ENCODE results near the gene PREX1. TPM values are rescaled to one million over a fixed set of nuclear protein-coding genes. Genes with fewer than 3 reads are reported as not detected.

The PREX1 gene
- total RNA-seq, 1 experiment from 2014 or later = 9.5 TPM

DNA sequence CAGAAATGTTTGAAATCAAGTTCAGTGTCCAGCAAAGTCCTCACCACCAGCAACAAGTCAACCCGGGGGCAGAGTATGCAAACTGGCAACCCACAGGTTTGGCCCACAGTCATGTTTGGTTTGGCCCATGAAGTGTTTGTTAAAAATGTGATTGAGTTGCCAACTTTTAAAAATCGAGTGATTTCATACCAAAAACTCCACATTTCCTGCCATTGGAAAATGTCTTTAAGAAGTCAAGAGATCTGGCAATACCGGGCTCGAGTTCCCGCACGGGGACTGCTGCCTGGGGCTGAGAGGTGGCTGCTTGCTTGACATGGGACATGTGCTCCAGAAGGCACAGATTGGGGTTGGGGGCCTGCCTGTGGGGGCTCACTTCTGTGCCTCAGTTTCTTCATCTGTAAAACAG, 36.1 kb downstream of the PREX1 start:
- Histone ChIP-seq H3K36me3 (ENCODE audit: control insufficient read depth, insufficient read depth, low read length) (no peaks in the 10 kb centered on the region), H3K27me3 (replicated peaks; ENCODE audit: control insufficient read depth, insufficient read depth, low read length) (no peaks in the 10 kb centered on the region; the same call in 1 of the 2 replicates), H3K4me3 (ENCODE audit: low read depth, low read length) (no peak overlapping the region), H3K4me1 (no peaks in the 10 kb centered on the region), H3K9me3 (no peaks in the 10 kb centered on the region)
- Mint-ChIP-seq H3K4me1 (ENCODE audit: low read depth, unreplicated experiment) (no peaks in the 10 kb centered on the region), H3K4me3 (ENCODE audit: unreplicated experiment) (no peak overlapping the region), H3K36me3 (ENCODE audit: insufficient read depth, unreplicated experiment) (no peaks in the 10 kb centered on the region), H3K9me3 (ENCODE audit: unreplicated experiment) (no peaks in the 10 kb centered on the region), H3K27ac (ENCODE audit: unreplicated experiment) (no peak overlapping the region), H3K27me3 (ENCODE audit: insufficient read depth, unreplicated experiment) (peaks cover 15% of the 10 kb centered on the region)
- no TSS peak for BruUV-seq (replicated peaks)
- ChIA-PET POLR2A (no interaction called here), CTCF (interaction anchor here (0.7 to 1.6 kb wide), 3 partner anchors 14 to 134 kb away, joined by 3 to 7 read pairs (median 7); no protein-coding TSS in a partner anchor)
- TF ChIP-seq, protein P1, sequence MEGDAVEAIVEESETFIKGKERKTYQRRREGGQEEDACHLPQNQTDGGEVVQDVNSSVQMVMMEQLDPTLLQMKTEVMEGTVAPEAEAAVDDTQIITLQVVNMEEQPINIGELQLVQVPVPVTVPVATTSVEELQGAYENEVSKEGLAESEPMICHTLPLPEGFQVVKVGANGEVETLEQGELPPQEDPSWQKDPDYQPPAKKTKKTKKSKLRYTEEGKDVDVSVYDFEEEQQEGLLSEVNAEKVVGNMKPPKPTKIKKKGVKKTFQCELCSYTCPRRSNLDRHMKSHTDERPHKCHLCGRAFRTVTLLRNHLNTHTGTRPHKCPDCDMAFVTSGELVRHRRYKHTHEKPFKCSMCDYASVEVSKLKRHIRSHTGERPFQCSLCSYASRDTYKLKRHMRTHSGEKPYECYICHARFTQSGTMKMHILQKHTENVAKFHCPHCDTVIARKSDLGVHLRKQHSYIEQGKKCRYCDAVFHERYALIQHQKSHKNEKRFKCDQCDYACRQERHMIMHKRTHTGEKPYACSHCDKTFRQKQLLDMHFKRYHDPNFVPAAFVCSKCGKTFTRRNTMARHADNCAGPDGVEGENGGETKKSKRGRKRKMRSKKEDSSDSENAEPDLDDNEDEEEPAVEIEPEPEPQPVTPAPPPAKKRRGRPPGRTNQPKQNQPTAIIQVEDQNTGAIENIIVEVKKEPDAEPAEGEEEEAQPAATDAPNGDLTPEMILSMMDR (IDR thresholded peaks at IDR 0.05; ENCODE audit: insufficient read depth in 1 of 2, low read depth in 1 of 2, low read length in 1 of 2, severe bottlenecking in 1 of 2, unreplicated experiment in 1 of 2) = no peak
- no peak for DNase-seq
- intact Hi-C loops (cut with micrococcal nuclease; ENCODE audit: unreplicated experiment) = loop anchor here (5.0 kb wide), 1 partner anchor 134 kb away; no protein-coding TSS in a partner anchor

DNA sequence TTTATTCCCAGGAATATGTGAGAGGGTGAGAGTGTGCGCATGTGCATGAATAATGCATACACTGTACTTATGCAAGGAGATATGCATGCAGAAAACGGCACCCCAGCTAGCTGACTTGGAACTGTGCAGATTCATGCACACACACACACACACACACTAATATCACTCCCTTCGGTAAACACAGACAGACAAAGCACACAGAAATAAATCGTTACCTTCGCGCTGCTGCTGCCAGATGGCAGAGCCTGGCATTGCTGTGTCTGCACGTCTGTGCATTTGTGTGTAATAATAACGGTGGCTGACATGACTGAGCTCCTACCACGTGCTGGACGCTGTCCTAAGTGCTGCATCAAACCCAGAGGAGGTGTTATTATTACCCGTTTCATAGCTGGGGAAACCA, 36.8 kb downstream of the PREX1 start:
- intact Hi-C loops (cut with micrococcal nuclease; ENCODE audit: unreplicated experiment) = loop anchor here (5.0 kb wide), 1 partner anchor 134 kb away; no protein-coding TSS in a partner anchor
- ChIA-PET POLR2A (no interaction called here), CTCF (interaction anchor here (0.7 to 1.4 kb wide), 2 partner anchors 14 to 133 kb away, joined by 3 to 7 read pairs; no protein-coding TSS in a partner anchor)
- Mint-ChIP-seq H3K27me3 (ENCODE audit: insufficient read depth, unreplicated experiment) (peaks cover 20% of the 10 kb centered on the region), H3K4me1 (ENCODE audit: low read depth, unreplicated experiment) (no peaks in the 10 kb centered on the region), H3K4me3 (ENCODE audit: unreplicated experiment) (no peak overlapping the region), H3K27ac (ENCODE audit: unreplicated experiment) (no peak overlapping the region), H3K9me3 (ENCODE audit: unreplicated experiment) (no peaks in the 10 kb centered on the region), H3K36me3 (ENCODE audit: insufficient read depth, unreplicated experiment) (no peaks in the 10 kb centered on the region)
- TF ChIP-seq, protein P1 (IDR thresholded peaks at IDR 0.05; ENCODE audit: insufficient read depth in 1 of 2, low read depth in 1 of 2, low read length in 1 of 2, severe bottlenecking in 1 of 2, unreplicated experiment in 1 of 2) = no peak
- H3K36me3 ChIP-seq (ENCODE audit: control insufficient read depth, insufficient read depth, low read length) = no peaks in the 10 kb centered on the region
- BruUV-seq (replicated peaks) = no TSS peak
- no peaks in the 10 kb centered on the region for H3K9me3 ChIP-seq
- no peaks in the 10 kb centered on the region; the same call in 1 of the 2 replicates for H3K27me3 ChIP-seq (replicated peaks; ENCODE audit: control insufficient read depth, insufficient read depth, low read length)
- no peak for DNase-seq
- H3K4me1 ChIP-seq = no peaks in the 10 kb centered on the region
- no peak overlapping the region for H3K4me3 ChIP-seq (ENCODE audit: low read depth, low read length)

GRCh38 chr20:48790473-48791003, 37.3 kb downstream of the PREX1 start:
- Mint-ChIP-seq H3K4me3 (ENCODE audit: unreplicated experiment) (no peak overlapping the region), H3K4me1 (ENCODE audit: low read depth, unreplicated experiment) (no peaks in the 10 kb centered on the region), H3K27me3 (ENCODE audit: insufficient read depth, unreplicated experiment) (peaks cover 23% of the 10 kb centered on the region), H3K36me3 (ENCODE audit: insufficient read depth, unreplicated experiment) (no peaks in the 10 kb centered on the region), H3K9me3 (ENCODE audit: unreplicated experiment) (no peaks in the 10 kb centered on the region), H3K27ac (ENCODE audit: unreplicated experiment) (no peak overlapping the region)
- ChIA-PET CTCF (interaction anchor here (1.4 kb wide), 1 partner anchor 133 kb away, joined by 7 read pairs; no protein-coding TSS in a partner anchor), POLR2A (no interaction called here)
- no peaks in the 10 kb centered on the region; the same call in 1 of the 2 replicates for H3K27me3 ChIP-seq (replicated peaks; ENCODE audit: control insufficient read depth, insufficient read depth, low read length)
- H3K9me3 ChIP-seq = no peaks in the 10 kb centered on the region
- intact Hi-C loops (cut with micrococcal nuclease; ENCODE audit: unreplicated experiment) = loop anchor here (5.0 kb wide), 1 partner anchor 133 kb away; no protein-coding TSS in a partner anchor
- TF ChIP-seq, protein P1 (IDR thresholded peaks at IDR 0.05; ENCODE audit: insufficient read depth in 1 of 2, low read depth in 1 of 2, low read length in 1 of 2, severe bottlenecking in 1 of 2, unreplicated experiment in 1 of 2) = no peak
- no peaks in the 10 kb centered on the region for H3K4me1 ChIP-seq
- BruUV-seq (replicated peaks) = no TSS peak
- no peak overlapping the region for H3K4me3 ChIP-seq (ENCODE audit: low read depth, low read length)
- no peaks in the 10 kb centered on the region for H3K36me3 ChIP-seq (ENCODE audit: control insufficient read depth, insufficient read depth, low read length)
- no peak for DNase-seq

All from Caco-2 (cell line).